GM18861 (cell line): ENCODE measurements around the gene CREB3L1.
A peak's percentile ranks its signal among the peaks of the same experiment; 100 is the strongest.

ENCODE experiments used
- ATAC-seq: cut with Tn5 transposase; IDR thresholded peaks from one replicate; pipeline ENCODE4 v1.9.1; 2021; ENCODE audit not compliant: unreplicated experiment

The CREB3L1 gene

GRCh38 chr11:46363031-46363407, 85.6 kb downstream of the CREB3L1 start:
- no peak for ATAC-seq

GRCh38 chr11:46363455-46364005, 86.1 kb downstream of the CREB3L1 start:
- ATAC-seq, result no peak

- no peak for ATAC-seq
These were observed 86.6 kb downstream of the CREB3L1 start for GRCh38 chr11:46364056-46364455.

GRCh38 chr11:46364791-46365190, 87.3 kb downstream of the CREB3L1 start:
- no peak for ATAC-seq

GRCh38 chr11:46366260-46366659, 88.8 kb downstream of the CREB3L1 start:
- no peak for ATAC-seq

GRCh38 chr11:46366661-46367161, 89.2 kb downstream of the CREB3L1 start:
- no peak for ATAC-seq

- ATAC-seq, result peak; percentile 53
These were observed 89.9 kb downstream of the CREB3L1 start for GRCh38 chr11:46367244-46367915.

GRCh38 chr11:46367916-46368267, 90.4 kb downstream of the CREB3L1 start:
- no peak for ATAC-seq

GRCh38 chr11:46369458-46370152, 92.1 kb downstream of the CREB3L1 start:
- peak; percentile 41 for ATAC-seq

GRCh38 chr11:46370253-46370652, 92.8 kb downstream of the CREB3L1 start:
- ATAC-seq, result no peak
